ENCODE measurements around the gene CEMIP2. TPM values are rescaled to one million over a fixed set of nuclear protein-coding genes. Genes with fewer than 3 reads are reported as not detected.

CEMIP2 gene
- polyA plus RNA-seq, 3 donors = 11.6 to 58.7 (median 21.4) TPM

GRCh38 chr9:71758277-71758676 is 10.0 kb downstream of the CEMIP2 start:
- peaks cover 2 to 8% of the 10 kb centered on the region in 2 donors for H3K4me1 ChIP-seq (ENCODE audit: control insufficient read depth in 1 of 2, insufficient read depth in 2 of 2, low read length in 2 of 2)
- H3K36me3 Mint-ChIP-seq = peaks cover 13 to 25% of the 10 kb centered on the region in 2 donors
- H3K9ac ChIP-seq (ENCODE audit: insufficient read depth, low read length, poor library complexity, severe bottlenecking) = no peak overlapping the region
- no peaks in the 10 kb centered on the region for H3K9me3 Mint-ChIP-seq
- TF ChIP-seq CTCF (IDR thresholded peaks at IDR 0.05) = no peak
- peaks cover 0 to 2% (median 0%) of the 10 kb centered on the region in 3 donors for H3K27me3 Mint-ChIP-seq (ENCODE audit: low read depth in 3 of 3)
- WGBS (ENCODE audit: insufficient coverage) = 100% methylated on average over 1 of the region's 4 CpGs
- no peak for DNase-seq
- H3K36me3 ChIP-seq (replicated peaks in 1 of 2; ENCODE audit: control insufficient read depth in 1 of 2, insufficient read depth in 2 of 2, low read length in 2 of 2) = peaks cover 3 to 9% of the 10 kb centered on the region in 2 donors
- intact Hi-C loops (cut with micrococcal nuclease) = no loop called here
- H2AFZ ChIP-seq (ENCODE audit: insufficient read depth, low read depth, low read length, poor library complexity, severe bottlenecking) = no peak overlapping the region
- H3K27ac ChIP-seq (ENCODE audit: low read depth in 1 of 2, low read length in 2 of 2) = no peak overlapping the region
- no peak overlapping the region for H3K27ac Mint-ChIP-seq
- peaks cover 95% of the 10 kb centered on the region for H4K20me1 ChIP-seq (ENCODE audit: insufficient read depth, low read length)
- no peaks in the 10 kb centered on the region for H3K9me3 ChIP-seq (replicated peaks in 1 of 2; ENCODE audit: control insufficient read depth in 1 of 2, insufficient read depth in 1 of 2, low read length in 2 of 2)
- peaks cover 93% of the 10 kb centered on the region for H3K79me2 ChIP-seq (ENCODE audit: insufficient read depth, low read length)
- no peaks in the 10 kb centered on the region for H3K27me3 ChIP-seq (ENCODE audit: control insufficient read depth in 2 of 2, insufficient read depth in 2 of 2, low read length in 2 of 2)
- H3K4me2 ChIP-seq (replicated peaks; ENCODE audit: extremely low read depth, low read length, poor library complexity, severe bottlenecking) = no peak overlapping the region
- no peak overlapping the region for H3K4me3 ChIP-seq (replicated peaks in 1 of 3; ENCODE audit: low read depth in 2 of 3, low read length in 3 of 3)
- peaks cover 40% of the 10 kb centered on the region for H3K4me1 Mint-ChIP-seq
- no peak overlapping the region for H3K4me3 Mint-ChIP-seq

GRCh38 chr9:71756753-71757152 is 11.6 kb downstream of the CEMIP2 start:
- Mint-ChIP-seq H3K27me3 (ENCODE audit: low read depth in 3 of 3) (peaks cover 0 to 2% (median 0%) of the 10 kb centered on the region in 3 donors), H3K4me1 (peaks cover 41% of the 10 kb centered on the region), H3K27ac (peak overlapping the region in 1 of 7 donors; percentile 73), H3K4me3 (no peak overlapping the region), H3K9me3 (no peaks in the 10 kb centered on the region), H3K36me3 (peaks cover 13 to 19% of the 10 kb centered on the region in 2 donors)
- TF ChIP-seq CTCF (IDR thresholded peaks at IDR 0.05) = no peak
- Histone ChIP-seq H3K79me2 (ENCODE audit: insufficient read depth, low read length) (peaks cover 86% of the 10 kb centered on the region), H2AFZ (ENCODE audit: insufficient read depth, low read depth, low read length, poor library complexity, severe bottlenecking) (no peak overlapping the region), H3K36me3 (replicated peaks in 1 of 2; ENCODE audit: control insufficient read depth in 1 of 2, insufficient read depth in 2 of 2, low read length in 2 of 2) (peaks cover 3 to 9% of the 10 kb centered on the region in 2 donors), H3K9me3 (replicated peaks in 1 of 2; ENCODE audit: control insufficient read depth in 1 of 2, insufficient read depth in 1 of 2, low read length in 2 of 2) (no peaks in the 10 kb centered on the region), H3K4me1 (ENCODE audit: control insufficient read depth in 1 of 2, insufficient read depth in 2 of 2, low read length in 2 of 2) (peaks cover 11 to 17% of the 10 kb centered on the region in 2 donors), H3K27me3 (ENCODE audit: control insufficient read depth in 2 of 2, insufficient read depth in 2 of 2, low read length in 2 of 2) (no peaks in the 10 kb centered on the region), H4K20me1 (ENCODE audit: insufficient read depth, low read length) (peaks cover 95% of the 10 kb centered on the region), H3K27ac (ENCODE audit: low read depth in 1 of 2, low read length in 2 of 2) (no peak overlapping the region), H3K4me3 (replicated peaks in 1 of 3; ENCODE audit: low read depth in 2 of 3, low read length in 3 of 3) (no peak overlapping the region), H3K4me2 (replicated peaks; ENCODE audit: extremely low read depth, low read length, poor library complexity, severe bottlenecking) (no peak overlapping the region), H3K9ac (ENCODE audit: insufficient read depth, low read length, poor library complexity, severe bottlenecking) (no peak overlapping the region)
- intact Hi-C loops (cut with micrococcal nuclease) = no loop called here
- WGBS (ENCODE audit: insufficient coverage) = no CpG with 5 or more reads among the region's 1 CpG
- no peak for DNase-seq
